Mammary epithelial cell (primary cell): Measurements from ENCODE around the gene SEPTIN3.

Experiments used
- EZH2 ChIP-seq: IDR thresholded peaks from 2 replicates; pipeline ENCODE4 v1.6.1; 2012; ENCODE audit warnings: low read length, inconsistent platforms, borderline replicate concordance
- TF ChIP-seq, protein P1 (sequence below), 2 donors: IDR thresholded peaks in 1 of 2; conservative IDR thresholded peaks in 1 of 2; 2 replicates each; pipeline ENCODE4 v1.5.1; 2011 to 2012; ENCODE audit warnings: inconsistent platforms in 2 of 2, low read length in 2 of 2, mild to moderate bottlenecking in 2 of 2, control low read depth in 1 of 2, low read depth in 1 of 2; ENCODE audit not compliant: insufficient read depth in 1 of 2; ENCODE audit errors: extremely low read depth in 1 of 2

DNA sequence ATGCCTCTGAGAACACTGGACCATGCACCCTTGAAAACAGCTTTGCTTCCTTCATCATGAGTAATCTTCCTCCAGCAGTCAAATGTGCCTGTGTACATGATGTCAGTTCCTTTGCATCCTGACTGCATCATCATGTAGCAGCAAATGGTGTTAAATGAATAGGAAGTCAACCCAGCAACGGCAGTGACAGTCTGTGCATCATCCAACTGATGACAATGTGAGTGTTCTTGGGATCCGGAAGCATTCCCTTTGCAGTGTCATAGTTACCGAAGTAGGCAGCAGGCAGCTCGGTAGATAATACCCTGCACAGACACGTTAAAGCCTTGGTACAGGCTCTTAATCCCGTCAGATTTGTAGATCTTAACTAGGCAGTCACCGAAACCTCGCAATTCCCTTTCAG is 31.9 kb downstream of the SEPTIN3 start:
- TF ChIP-seq, protein P1, sequence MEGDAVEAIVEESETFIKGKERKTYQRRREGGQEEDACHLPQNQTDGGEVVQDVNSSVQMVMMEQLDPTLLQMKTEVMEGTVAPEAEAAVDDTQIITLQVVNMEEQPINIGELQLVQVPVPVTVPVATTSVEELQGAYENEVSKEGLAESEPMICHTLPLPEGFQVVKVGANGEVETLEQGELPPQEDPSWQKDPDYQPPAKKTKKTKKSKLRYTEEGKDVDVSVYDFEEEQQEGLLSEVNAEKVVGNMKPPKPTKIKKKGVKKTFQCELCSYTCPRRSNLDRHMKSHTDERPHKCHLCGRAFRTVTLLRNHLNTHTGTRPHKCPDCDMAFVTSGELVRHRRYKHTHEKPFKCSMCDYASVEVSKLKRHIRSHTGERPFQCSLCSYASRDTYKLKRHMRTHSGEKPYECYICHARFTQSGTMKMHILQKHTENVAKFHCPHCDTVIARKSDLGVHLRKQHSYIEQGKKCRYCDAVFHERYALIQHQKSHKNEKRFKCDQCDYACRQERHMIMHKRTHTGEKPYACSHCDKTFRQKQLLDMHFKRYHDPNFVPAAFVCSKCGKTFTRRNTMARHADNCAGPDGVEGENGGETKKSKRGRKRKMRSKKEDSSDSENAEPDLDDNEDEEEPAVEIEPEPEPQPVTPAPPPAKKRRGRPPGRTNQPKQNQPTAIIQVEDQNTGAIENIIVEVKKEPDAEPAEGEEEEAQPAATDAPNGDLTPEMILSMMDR (conservative IDR thresholded peaks at IDR 0.05 in 1 of 2, IDR thresholded peaks at IDR 0.05 in 1 of 2; ENCODE audit: extremely low read depth in 1 of 2, insufficient read depth in 1 of 2, low read depth in 1 of 2, low read length in 2 of 2): no peak
- no peak for TF ChIP-seq EZH2
